GM18507 (cell line): ENCODE measurements around the gene HRK.

Source experiments
- DNase-seq: peaks from one replicate; pipeline ENCODE4 v3.0.0; 2011; ENCODE audit warnings: low read depth; ENCODE audit not compliant: insufficient read length; ENCODE audit errors: extremely low spot score
- FAIRE-seq: peaks from 2 replicates; lab custom pipeline; 2011; peaks lifted over from hg19 to GRCh38; lab: Jason Lieb, UNC

HRK gene

GRCh38 chr12:116881325-116881876 is at the start of gene HRK:
Gene HRK, minus strand, starts transcription at chr12:116881441. Its CDS starts 134 bp downstream, at chr12:116881307.
- FAIRE-seq (no peak), DNase-seq (no peak)

- DNase-seq (no peak), FAIRE-seq (no peak)
These were observed 48.6 kb upstream of the HRK start for GRCh38 chr12:116929885-116930284.

GRCh38 chr12:116928504-116928903 is 47.3 kb upstream of the HRK start:
- no peak for DNase-seq

GRCh38 chr12:116927244-116927940 is 46.2 kb upstream of the HRK start:
- FAIRE-seq: no peak
- no peak for DNase-seq

More at GRCh38 chr12:116928504-116928903, 47.3 kb upstream of the HRK start:
- no peak for FAIRE-seq

DNA sequence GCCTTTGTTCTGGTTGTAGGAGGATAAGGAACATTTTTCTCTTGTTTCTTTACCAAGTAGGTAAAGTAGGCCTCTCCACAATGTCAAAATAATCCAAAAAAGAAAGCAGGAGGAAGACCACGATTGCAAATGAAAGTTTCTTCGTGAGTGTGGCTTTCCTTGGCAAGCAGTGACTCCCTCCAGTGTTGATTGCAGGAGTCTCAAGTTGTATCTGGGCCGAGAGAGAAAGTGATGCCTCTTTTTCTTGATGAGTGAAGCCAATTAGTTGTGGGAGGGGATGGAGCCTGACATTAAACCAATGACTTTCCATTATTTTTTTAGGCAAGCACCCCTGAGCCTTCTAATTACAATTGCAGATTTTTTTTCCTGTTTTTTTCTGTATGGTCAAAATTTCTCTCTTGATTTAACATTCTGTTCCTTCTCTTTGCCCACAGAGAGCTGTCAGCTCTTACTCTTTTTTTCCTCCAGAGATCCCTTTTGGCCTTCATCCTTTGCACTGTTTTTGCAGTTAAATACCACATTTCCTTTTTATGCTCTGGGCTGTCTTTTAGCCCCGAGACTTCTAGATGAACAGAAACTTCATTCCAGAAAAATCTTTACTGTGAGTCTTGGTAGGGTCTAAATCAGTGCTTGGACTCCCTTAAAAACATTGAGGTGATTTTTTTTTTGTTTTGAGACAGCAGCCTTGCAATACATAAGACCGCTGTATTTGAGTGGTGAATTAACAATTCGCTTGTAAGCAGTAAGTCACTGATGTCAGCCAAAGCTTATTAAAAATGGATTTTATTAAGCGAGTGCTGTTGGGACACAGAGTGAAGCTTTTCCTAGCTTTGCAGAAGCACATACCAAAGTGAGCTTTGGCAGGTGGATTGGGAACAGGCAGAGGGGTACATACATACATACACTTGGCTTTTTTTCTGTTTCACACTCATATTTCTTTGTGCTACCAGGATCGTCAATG is 45.3 kb upstream of the HRK start:
- DNase-seq (no peak), FAIRE-seq (no peak)

DNA sequence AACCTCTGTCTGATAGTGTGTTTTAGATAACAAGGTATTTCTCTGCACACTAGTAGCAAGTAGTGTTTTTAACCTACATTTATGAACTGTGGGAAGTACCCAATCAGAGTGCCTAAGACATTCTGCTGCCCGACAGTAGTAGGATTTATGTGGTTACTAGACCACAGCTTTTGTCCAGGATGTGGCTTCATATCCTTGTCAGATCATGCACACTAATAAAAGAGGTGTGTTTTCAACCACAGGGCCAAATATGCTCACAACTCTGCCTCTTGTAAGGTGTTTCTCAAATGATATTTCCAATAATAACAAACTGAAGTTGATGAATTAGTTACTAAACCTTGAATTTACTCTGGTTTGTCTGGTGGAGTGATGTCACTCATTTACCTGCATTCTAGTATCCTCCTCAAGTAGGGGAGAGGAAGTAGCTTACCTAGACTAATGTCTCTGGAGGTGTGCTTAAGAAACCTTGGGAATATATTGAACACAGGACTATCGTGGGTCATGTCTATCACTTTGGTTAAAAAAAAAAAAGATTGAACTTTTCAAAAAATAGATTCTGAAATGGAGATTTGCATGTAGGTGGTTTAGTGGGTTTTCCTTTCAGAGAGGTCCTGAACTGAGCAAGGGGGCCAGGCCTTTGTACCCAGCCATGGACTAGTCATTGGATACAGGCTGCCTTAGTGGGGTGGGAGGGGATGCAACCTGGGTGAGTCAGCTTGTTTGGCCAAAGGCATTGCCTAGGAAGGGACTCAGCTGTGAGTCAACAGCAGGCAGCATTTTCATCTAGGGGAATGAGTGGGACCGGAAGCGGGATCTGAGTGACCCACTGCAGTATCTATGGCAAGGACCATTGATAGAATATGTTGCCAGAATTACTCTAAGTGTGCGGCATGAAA is 43.6 kb upstream of the HRK start:
- DNase-seq (peak; percentile 39), FAIRE-seq (peak; percentile 93)

DNA sequence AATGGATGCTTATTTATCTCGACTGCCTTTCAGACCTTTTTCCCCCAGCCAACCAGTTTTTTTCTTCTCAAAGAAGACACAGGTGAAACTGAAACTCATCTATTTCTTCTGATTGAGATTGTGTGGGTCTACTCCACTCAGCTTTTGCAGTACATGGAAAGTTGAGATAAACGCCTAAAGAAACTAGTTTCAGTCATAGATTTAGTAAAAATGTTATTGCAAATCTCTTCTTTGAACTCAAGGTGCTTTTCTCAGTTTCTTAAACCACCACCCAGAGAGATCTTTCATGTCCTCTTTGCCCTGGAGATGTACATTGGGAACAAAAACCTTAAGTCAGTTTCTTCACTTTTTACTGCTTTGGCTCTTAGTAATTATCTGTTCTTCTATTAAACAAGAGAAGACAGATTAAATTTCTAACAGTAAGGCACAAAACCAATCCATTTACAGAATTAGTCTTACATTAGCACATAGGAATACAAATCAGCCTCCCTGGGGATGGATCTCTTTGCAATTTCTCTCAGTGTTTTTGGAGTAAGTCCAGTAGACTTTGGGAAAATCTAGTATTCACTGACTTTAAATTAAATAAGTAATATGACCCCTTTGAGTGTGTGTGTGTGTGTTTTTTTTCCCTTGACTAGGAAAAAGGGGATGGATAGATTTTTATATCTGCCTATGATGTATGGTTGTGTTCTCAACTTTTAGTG is 41.1 kb upstream of the HRK start:
- DNase-seq (no peak), FAIRE-seq (peak; percentile 72)

DNA sequence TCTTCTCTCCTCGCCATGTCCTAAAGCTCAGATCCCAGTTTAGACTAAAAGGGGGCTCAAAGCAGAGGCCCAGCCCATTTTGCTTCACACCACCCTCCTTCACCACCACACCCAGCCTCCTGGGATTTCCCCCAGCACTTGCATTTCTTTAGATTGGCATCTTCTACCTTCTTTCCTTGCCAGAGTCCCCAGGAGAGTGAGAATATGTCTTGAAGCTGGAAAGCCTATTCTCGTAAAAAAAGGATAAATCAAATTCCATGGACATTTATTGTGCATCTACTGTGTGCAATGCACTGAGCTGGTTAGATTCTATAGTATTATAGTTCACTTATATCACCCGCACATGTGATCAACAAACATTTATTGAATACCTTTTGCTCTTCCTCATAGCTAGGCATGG is 39.7 kb upstream of the HRK start:
- DNase-seq (no peak), FAIRE-seq (no peak)

GRCh38 chr12:116919706-116920485 is 38.7 kb upstream of the HRK start:
- FAIRE-seq (no peak), DNase-seq (no peak)

DNA sequence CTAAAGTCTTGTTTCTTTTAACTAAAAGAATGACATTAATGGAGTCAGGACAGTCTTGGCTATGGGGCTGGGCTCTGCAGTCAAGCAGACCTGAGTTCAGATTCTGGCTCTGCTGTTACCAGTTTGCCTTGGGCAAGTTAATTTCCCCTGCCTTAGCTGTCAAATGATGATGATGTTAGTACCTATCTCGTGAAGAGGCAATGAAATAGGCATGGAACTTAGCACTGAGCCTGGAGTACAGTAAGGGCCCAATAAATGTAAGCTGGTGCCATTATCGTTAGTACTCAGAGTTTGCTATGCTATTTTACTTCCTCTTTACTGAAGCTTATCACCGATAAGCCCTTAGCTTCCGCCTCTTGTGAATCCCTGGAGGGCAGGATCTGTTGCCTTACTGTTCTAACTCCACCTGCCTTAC is 38.0 kb upstream of the HRK start:
- no peak for FAIRE-seq
- DNase-seq: no peak

- FAIRE-seq (no peak), DNase-seq (no peak)
These were observed 37.2 kb upstream of the HRK start for GRCh38 chr12:116918464-116918863.

DNA sequence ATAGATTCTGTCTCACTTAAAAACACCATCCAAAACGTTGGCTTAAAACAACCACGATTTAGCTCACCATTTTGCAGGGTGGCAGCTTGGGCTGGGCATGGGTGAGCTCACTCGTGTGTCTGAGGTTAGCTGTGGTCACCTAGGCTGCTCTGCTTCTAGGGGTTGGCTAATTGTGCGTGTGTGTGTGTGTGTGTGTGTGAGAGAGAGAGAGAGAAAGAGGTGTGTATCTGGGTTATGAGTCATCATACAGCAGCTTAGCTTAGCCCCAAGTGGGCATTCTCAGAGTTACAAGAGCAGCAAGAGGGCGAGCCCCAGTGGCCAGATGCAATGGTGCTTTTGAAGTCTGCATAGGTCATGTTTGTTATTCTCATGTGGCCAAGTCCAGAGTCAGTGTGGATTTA is 35.5 kb upstream of the HRK start:
- FAIRE-seq: peak; percentile 70
- DNase-seq: peak; percentile 42

GRCh38 chr12:116916122-116916521 is 34.9 kb upstream of the HRK start:
- FAIRE-seq (no peak), DNase-seq (no peak)

- no peak for FAIRE-seq
- no peak for DNase-seq
These were observed 34.1 kb upstream of the HRK start for GRCh38 chr12:116915326-116915725.

- FAIRE-seq (peak; percentile 75), DNase-seq (peak; percentile 72)
These were observed 29.6 kb upstream of the HRK start, which contains the start of gene FBXW8 for GRCh38 chr12:116910645-116911451. Gene FBXW8, plus strand, starts transcription at chr12:116910950. Its CDS starts 88 bp downstream, at chr12:116911038.

GRCh38 chr12:116910280-116910644 is 29.0 kb upstream of the HRK start:
- no peak for DNase-seq
- FAIRE-seq: no peak

- FAIRE-seq (no peak), DNase-seq (no peak)
These were observed 25.0 kb upstream of the HRK start for GRCh38 chr12:116906285-116906684.
